ENCODE measurements around the gene SORBS1. TPM values are rescaled to one million over a fixed set of nuclear protein-coding genes. Genes with fewer than 3 reads are reported as not detected.

The SORBS1 gene
- total RNA-seq, 2 experiments from 2014 or later, result 0.57 to 3.1 TPM

DNA sequence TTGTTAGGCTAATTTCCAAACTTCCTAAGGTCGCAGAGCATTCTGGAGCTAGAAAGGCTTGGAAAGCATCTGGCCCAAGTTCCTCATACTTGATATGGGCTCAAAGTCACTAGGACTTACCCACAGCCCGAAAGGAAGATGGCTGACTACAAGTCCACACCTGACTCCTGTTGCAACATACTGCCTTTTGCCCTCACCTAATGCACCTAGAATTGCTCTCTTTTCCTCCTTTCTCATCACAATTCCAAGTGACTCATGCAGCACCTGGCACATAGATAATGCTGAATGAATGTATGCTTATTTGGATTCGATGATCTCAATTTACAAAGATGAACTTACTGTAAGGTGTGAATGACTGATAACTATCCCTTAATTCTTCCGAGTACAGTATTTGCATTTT is 131.5 kb downstream of the SORBS1 start:
- intact Hi-C loops (cut with micrococcal nuclease; ENCODE audit: unreplicated experiment), result loop anchor here (1.0 to 5.0 kb wide), 4 partner anchors 57 to 559 kb away; no protein-coding TSS in a partner anchor
- CTCF ChIA-PET (ENCODE audit: unreplicated experiment), result no interaction called here
- Histone ChIP-seq H3K4me2 (ENCODE audit: low read length) (no peak overlapping the region), H3K79me2 (ENCODE audit: insufficient read depth, low read depth, low read length) (no peaks in the 10 kb centered on the region), H3K4me3 (ENCODE audit: low read depth, low read length, poor library complexity, severe bottlenecking) (no peak overlapping the region), H3K36me3 (ENCODE audit: insufficient read depth, low read length) (no peaks in the 10 kb centered on the region), H3K9me2 (ENCODE audit: insufficient read depth, low read length) (no peaks in the 10 kb centered on the region), H2AFZ (ENCODE audit: low read length) (no peak overlapping the region), H3K9me3 (ENCODE audit: low read length) (no peaks in the 10 kb centered on the region), H4K20me1 (ENCODE audit: insufficient read depth, low read length) (no peaks in the 10 kb centered on the region), H3K27ac (ENCODE audit: low read depth, low read length, poor library complexity, severe bottlenecking) (no peak overlapping the region), H3K4me1 (ENCODE audit: insufficient read depth, low read length, poor library complexity, severe bottlenecking) (no peaks in the 10 kb centered on the region)
- POLR2A ChIA-PET, result interaction anchor here (1.6 to 1.8 kb wide), 2 partner anchors 9 to 166 kb away, joined by 3 to 4 read pairs; no protein-coding TSS in a partner anchor
- no TSS peak for BruUV-seq (replicated peaks)
- no peak for DNase-seq (ENCODE audit: low spot score)
- TF ChIP-seq EZH2phosphoT487 (IDR thresholded peaks at IDR 0.05; ENCODE audit: borderline replicate concordance, low read depth, low read length), result no peak
- TF ChIP-seq, protein P1, sequence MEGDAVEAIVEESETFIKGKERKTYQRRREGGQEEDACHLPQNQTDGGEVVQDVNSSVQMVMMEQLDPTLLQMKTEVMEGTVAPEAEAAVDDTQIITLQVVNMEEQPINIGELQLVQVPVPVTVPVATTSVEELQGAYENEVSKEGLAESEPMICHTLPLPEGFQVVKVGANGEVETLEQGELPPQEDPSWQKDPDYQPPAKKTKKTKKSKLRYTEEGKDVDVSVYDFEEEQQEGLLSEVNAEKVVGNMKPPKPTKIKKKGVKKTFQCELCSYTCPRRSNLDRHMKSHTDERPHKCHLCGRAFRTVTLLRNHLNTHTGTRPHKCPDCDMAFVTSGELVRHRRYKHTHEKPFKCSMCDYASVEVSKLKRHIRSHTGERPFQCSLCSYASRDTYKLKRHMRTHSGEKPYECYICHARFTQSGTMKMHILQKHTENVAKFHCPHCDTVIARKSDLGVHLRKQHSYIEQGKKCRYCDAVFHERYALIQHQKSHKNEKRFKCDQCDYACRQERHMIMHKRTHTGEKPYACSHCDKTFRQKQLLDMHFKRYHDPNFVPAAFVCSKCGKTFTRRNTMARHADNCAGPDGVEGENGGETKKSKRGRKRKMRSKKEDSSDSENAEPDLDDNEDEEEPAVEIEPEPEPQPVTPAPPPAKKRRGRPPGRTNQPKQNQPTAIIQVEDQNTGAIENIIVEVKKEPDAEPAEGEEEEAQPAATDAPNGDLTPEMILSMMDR (conservative IDR thresholded peaks at IDR 0.05; ENCODE audit: low read length), result no peak

DNA sequence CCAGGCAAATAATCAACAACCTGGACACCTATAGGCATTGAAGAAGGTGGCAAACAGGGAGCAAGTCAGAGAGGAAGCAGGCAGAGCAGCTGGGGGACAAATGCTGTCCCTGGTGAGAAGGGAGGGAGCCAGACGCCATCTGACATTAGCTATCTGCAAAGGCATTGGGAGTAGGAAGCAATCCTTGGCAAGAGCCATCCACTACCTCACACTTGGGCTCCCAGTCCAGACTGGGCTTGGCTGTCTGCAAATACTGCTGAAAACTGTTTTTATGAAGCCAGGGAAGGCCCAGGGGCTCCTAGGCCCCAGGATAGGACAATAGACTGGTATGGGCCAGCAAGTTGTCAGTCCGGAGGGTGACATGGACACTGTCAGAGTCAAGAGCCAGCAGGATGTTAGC is 132.5 kb downstream of the SORBS1 start:
- POLR2A ChIA-PET, result interaction anchor here (0.5 to 1.6 kb wide), 3 partner anchors 9 to 158 kb away, joined by 3 to 4 read pairs (median 3); no protein-coding TSS in a partner anchor
- Histone ChIP-seq H3K36me3 (ENCODE audit: insufficient read depth, low read length) (no peaks in the 10 kb centered on the region), H3K4me3 (ENCODE audit: low read depth, low read length, poor library complexity, severe bottlenecking) (no peak overlapping the region)

DNA sequence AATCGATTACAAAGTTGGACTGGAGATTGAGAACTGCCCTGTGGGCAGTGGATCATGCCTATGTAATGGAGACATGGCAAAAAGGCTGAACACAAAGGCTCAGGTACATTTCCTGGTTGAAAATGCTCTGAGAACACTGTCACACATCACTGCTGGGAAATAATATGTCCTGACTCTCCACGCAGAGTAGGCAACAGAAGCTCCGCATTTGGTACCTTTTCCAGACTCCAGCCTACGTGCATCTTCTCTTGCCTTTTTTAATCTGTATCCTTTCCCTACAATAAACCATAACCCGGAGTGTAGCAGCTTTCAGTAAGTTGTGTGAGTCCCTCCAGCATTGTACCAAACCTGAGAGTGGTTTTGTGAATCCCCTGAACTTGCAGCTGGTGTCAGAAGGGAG is 134.7 kb downstream of the SORBS1 start:
- Histone ChIP-seq H4K20me1 (ENCODE audit: insufficient read depth, low read length) (no peaks in the 10 kb centered on the region), H3K79me2 (ENCODE audit: insufficient read depth, low read depth, low read length) (no peaks in the 10 kb centered on the region), H3K36me3 (ENCODE audit: insufficient read depth, low read length) (no peaks in the 10 kb centered on the region), H3K27ac (ENCODE audit: low read depth, low read length, poor library complexity, severe bottlenecking) (no peak overlapping the region), H2AFZ (ENCODE audit: low read length) (no peak overlapping the region), H3K4me2 (ENCODE audit: low read length) (no peak overlapping the region), H3K9me3 (ENCODE audit: low read length) (no peaks in the 10 kb centered on the region), H3K4me1 (ENCODE audit: insufficient read depth, low read length, poor library complexity, severe bottlenecking) (no peaks in the 10 kb centered on the region), H3K4me3 (ENCODE audit: low read depth, low read length, poor library complexity, severe bottlenecking) (no peak overlapping the region), H3K9me2 (ENCODE audit: insufficient read depth, low read length) (no peaks in the 10 kb centered on the region)
- ChIA-PET CTCF (ENCODE audit: unreplicated experiment) (no interaction called here), POLR2A (interaction anchor here (0.7 kb wide), 1 partner anchor 262 kb away, joined by 3 read pairs; no protein-coding TSS in a partner anchor)
- no peak for DNase-seq (ENCODE audit: low spot score)
- TF ChIP-seq EZH2phosphoT487 (IDR thresholded peaks at IDR 0.05; ENCODE audit: borderline replicate concordance, low read depth, low read length), result no peak
- TF ChIP-seq, protein P1 (conservative IDR thresholded peaks at IDR 0.05; ENCODE audit: low read length), result no peak
- no TSS peak for BruUV-seq (replicated peaks)
- intact Hi-C loops (cut with micrococcal nuclease; ENCODE audit: unreplicated experiment), result no loop called here

More for the DNA sequence above, 132.5 kb downstream of the SORBS1 start:
- Histone ChIP-seq H2AFZ (ENCODE audit: low read length) (no peak overlapping the region), H3K27ac (ENCODE audit: low read depth, low read length, poor library complexity, severe bottlenecking) (no peak overlapping the region), H3K4me2 (ENCODE audit: low read length) (no peak overlapping the region), H3K9me2 (ENCODE audit: insufficient read depth, low read length) (no peaks in the 10 kb centered on the region), H3K79me2 (ENCODE audit: insufficient read depth, low read depth, low read length) (no peaks in the 10 kb centered on the region), H3K9me3 (ENCODE audit: low read length) (no peaks in the 10 kb centered on the region), H4K20me1 (ENCODE audit: insufficient read depth, low read length) (no peaks in the 10 kb centered on the region), H3K4me1 (ENCODE audit: insufficient read depth, low read length, poor library complexity, severe bottlenecking) (no peaks in the 10 kb centered on the region)
- TF ChIP-seq, protein P1 (conservative IDR thresholded peaks at IDR 0.05; ENCODE audit: low read length), result no peak
- TF ChIP-seq EZH2phosphoT487 (IDR thresholded peaks at IDR 0.05; ENCODE audit: borderline replicate concordance, low read depth, low read length), result no peak
- no peak for DNase-seq (ENCODE audit: low spot score)
- CTCF ChIA-PET (ENCODE audit: unreplicated experiment), result no interaction called here
- BruUV-seq (replicated peaks), result no TSS peak
- intact Hi-C loops (cut with micrococcal nuclease; ENCODE audit: unreplicated experiment), result no loop called here
